ENCODE measurements around the gene USP36.
"Not testable (repeated sequence)": the region's sequence is repeated elsewhere in the genome, so short reads cannot be mapped to it uniquely, and the experiment has no call there.

- TF ChIP-seq CTCF, POLR2A (IDR thresholded peaks at IDR 0.05): not testable (repeated sequence)
Measured at GRCh38 chr17:78751000-78751399, 89.6 kb downstream of the USP36 start.

Measured in breast epithelium (tissue), 3 donors.